ENCODE measurements around the gene WDR86.

The WDR86 gene

DNA sequence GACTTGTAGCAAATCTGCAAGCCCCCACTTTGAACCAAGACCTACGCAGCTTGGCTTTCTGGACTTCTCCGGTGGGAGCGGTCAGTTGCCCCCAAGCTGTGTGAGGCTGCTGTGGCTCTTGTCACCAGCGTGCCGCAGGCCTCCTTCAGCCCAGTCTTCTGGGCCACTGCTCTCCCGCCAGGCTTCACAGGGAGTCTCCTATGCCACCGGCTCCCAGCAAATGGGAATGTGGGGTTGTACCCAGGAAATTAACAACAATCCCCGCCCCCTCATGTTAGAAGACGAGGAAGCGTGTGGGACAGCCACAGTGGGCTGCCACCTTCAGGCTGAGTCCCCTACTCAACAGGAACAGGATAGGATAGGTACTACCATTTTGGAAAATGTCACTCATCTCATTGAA is 4.2 kb downstream of the WDR86 start:
- no peak for DNase-seq

DNA sequence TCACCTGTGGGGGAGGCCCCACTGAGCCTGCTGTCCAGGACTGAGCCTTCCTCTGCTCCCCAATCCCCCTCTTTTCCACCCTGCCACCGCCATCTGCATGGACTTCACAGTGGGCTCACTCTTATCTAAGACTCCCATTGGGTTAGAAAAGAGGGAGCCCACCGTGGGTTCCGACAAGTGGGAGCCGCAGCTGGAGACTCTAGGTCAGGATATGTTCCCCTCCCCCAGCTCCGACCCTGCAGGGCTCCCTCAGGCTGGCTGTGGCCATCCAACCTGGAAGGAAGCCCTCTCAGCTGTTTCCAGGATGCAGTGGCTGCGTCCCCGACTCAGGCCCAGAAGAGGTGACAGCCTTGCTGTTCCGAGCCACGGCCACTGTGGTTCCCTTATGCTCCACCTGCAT is 4.8 kb downstream of the WDR86 start:
- DNase-seq: no peak

DNA sequence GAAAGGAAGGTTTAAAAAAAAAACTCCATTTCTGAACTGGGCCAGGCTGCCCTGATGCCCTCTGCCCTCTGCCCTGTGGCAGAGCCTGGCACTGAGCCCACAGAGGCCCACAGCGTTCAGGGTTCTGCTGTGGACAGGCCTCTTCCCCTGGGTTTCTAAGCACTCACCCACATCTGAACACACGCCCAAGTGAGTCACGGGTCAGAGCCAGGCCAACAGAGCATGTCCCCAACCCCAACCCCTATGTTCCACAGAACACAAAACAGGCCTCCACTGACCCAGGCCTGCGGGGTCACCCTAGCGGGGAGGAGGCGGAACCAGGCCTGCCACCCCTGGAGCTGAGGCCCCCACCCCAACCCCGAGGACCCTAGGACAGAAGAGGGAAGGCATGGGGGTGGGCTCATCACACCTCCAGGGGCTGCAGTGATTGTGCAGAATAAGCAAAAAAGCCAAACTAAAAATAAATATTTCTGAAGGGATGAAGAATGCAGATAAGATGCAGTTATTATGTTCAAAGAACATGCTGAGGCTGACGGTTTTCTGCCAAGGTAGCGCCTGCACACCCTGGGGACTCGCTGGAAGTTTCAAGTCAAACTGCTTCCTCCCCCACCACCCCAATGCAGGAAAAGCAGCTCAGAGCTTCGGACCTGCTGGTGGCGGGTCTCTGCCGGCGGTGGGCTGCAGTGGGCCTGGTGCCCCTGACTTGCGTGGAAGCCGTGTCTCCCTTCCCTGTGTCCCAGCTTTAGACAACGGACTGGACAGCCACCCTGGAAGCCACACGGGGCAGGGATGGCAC is 5.4 kb downstream of the WDR86 start:
- DNase-seq: no peak

DNA sequence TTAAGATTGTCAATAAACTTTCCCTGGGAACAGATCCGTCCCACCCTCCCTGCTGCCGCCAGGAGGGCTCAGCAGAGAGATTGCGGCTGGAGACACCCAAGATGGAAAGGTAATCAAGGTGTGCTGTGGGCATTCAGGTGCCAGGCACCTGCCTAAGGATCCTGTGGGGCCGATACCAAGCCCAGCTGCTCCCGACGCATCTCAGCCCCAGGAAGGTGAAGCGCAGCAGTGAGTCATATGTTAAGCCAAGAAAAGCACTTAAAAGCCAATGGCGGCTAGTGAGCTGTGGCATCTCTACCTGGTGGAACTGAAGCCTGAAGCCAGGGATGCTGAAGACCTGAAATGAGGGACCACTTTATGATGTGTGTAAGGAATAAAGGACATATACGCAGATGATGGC is 6.1 kb downstream of the WDR86 start:
- DNase-seq: no peak

DNA sequence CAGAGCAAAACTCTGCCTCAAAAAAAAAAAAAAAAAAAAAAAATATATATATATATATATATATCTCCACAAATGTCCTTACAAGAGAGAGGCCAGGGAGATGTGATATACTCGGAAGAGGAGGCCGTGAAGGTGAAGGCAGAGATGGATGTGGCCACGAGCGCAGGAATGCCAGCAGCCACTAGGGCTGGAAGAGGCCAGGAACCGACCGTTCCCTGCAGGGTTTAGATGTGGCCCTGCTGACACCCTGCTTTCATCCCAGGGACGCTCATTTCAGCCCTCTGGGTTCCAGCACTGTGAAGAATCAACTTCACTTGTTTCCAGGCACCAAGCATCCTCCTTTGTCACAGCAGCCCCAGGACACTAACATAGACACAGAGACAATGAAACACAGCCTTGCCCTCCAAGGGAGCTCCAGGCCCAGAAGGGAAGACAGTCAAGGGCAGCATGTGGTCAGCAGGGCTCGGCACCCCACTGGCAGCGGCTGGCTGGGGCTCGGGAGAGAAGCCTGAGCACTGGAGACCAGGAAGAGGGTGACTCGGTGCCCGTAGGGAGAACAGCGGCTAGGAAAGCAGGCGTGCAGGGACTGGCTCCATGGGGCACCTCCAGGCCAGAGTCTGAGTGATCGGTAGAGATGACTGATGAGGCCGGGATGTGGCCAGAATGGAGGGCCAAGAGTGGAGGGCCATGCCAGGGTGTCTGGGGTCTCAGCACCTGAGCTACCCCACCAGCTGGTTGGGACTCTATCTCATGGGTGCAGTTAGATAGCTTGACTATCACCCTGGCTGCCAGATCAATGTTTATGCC is 7.6 kb downstream of the WDR86 start:
- no peak for DNase-seq

DNA sequence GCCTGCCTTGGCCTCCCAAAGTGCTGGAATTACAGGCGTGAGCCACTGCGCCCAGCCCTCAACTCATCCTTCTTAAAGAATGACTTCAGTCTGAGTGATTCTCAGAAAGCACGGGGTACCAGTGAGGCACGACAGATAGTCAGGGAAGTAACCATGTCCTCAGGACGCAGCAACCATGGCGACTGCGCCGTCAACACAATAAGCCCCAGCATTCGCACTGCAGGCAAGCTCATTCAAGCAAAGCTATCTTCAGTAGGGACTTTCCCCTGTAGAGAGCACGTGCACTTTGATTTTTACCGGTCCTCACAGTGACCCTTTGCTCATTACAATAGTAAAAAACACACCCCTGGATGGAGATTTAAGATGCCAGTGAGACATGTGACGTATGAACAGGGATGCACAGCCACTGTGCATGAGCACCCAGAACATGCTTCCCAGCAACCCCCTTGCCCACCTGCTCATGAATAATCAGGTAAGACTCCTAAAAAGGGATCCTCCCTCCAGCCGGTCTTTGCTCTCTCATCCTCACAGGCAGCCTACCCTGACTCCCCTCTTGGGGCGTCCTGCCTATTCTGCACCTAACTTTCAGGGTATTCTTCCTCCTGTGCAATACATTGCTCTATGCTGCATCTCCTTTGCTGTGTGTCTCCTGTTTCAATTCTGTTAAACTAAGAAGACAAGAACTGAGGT is 9.1 kb downstream of the WDR86 start:
- DNase-seq: no peak

DNA sequence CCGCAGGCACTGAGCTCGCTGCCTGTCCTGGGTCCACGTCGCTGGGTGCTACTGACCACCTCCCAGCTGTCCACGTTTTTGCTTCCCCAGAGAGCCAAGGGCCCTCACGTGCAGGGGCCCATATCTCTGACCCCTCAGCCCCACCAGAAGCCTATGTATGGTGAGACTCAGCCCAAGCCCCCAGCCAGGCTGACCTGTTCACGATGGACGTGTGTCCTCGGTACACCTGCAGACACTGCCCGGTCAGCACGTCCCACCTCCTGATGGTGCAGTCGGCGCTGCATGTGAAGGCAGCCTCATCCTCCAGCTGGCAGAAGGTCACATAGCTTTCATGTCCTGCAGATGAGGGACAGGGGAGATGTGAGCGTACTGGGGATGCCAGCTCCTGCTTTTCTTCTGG is 9.9 kb downstream of the WDR86 start:
- DNase-seq: no peak

DNA sequence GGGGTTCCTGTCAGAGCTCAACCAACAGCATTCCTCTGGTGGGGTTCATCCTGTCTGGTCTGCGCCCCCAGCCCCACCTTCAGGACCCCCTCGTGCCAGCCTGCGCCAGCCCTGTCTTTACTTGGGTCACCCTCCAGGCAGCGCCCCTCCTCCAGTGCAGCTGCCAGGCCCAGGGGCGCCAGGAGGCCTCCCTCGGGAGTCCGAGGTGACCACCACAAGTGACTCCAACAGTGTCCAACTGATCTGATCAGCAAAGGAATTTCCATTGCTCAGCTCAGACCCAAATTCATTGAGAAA is 10.6 kb downstream of the WDR86 start:
- no peak for DNase-seq

DNA sequence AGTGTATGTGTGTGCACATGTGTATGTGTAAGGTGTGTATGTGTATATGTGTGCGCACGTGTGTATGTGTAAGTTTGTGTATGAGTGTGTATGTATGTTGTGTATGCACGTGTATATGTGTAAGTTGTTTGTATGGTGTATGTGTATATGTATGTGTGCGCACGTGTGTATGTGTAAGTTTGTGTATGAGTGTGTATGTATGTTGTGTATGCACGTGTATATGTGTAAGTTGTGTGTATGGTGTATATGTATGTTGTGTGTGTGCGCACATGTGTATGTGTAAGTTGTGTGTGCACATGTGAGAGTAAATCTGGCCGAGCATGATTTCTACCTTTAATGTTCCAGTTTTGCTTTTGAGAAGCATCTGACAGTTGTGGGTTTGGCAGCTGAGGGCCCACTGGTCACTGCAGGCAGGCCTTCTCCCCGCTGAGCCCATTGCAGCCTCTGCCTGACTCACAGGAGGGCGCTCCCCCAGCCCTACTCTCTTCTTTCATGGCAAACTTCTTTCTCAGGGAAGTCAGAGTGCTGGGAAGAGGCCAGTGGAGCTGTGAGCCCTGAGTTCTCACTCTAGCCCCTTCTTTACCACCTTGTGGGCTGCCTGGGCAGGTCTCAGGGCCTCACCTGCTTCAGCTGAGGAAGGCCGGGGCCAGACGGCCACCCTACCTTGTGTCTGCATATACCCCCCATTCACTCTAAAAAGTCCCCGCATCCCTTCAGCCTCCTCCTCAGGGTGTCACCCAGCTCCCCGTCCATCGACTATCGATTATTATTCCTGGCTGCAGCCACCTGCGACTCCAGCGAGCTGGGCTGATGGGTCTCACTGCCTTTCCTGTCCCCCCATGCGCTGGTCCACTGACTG is 11.2 kb downstream of the WDR86 start:
- peak; percentile 23 for DNase-seq

DNA sequence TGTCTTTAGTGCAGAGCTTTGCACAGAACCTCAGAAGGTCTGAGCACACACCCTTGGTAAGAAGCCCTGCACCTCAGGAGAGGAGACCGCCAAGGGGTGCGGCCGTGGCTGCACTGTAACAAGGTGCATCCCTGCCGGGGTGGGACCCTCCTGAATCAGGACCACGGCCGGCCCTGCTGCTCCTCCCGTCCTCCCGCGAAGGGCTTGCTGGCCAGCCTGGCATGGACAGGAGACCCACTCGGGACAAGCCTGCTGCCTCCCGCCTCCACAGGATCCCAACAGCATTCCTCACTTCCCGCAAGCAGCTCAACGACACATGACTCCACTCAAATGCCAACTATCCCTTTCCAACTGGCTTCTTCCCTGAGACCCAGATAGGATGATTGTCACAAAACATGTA is 12.8 kb downstream of the WDR86 start:
- no peak for DNase-seq

DNA sequence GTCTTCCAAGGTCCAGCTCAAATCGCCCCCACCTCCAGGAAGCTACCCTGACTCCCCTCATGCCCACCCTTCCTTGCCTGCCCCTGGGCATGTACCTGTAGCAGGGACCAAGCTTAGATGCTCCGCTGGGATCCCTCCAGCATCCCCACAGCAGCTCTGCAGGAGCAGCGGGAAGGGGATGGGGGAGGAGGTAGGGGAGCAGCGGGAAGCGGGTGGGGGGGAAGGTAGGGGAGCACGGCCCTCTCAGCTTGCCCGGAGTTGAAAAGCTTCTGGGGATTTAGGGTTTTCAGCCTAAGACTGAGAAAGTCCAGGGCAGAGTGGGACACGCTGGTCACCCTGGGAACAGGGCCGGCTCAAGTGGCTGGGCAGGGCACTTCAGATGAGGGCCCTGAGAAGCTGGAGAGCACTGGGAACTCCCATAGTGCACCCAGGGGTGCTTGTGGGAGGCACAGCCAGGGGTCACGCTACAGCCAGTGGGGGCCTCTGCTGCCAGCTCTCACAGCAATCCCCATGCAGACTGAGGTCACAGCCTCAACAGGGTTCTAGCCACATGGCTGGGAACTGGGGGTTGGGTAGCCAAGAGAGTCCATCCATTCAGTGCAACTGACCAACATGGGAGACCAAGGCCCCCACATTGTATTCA is 13.4 kb downstream of the WDR86 start:
- no peak for DNase-seq

DNA sequence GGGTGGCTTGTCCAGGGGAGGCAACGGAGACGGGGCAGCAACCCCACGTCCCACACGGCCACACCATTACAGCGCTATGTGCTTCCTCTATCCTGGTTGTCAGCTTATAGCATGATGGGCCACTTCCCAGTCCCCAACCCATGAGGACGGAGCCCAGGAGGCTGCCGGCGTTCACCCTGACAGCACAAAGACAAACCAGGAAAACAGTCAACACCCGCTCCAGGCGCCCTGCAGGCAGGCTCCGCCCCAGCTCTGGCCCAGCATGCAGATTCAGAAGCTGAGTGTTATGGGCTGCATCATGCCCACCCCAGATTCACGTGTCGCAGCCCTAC is 14.8 kb downstream of the WDR86 start:
- no peak for DNase-seq

DNA sequence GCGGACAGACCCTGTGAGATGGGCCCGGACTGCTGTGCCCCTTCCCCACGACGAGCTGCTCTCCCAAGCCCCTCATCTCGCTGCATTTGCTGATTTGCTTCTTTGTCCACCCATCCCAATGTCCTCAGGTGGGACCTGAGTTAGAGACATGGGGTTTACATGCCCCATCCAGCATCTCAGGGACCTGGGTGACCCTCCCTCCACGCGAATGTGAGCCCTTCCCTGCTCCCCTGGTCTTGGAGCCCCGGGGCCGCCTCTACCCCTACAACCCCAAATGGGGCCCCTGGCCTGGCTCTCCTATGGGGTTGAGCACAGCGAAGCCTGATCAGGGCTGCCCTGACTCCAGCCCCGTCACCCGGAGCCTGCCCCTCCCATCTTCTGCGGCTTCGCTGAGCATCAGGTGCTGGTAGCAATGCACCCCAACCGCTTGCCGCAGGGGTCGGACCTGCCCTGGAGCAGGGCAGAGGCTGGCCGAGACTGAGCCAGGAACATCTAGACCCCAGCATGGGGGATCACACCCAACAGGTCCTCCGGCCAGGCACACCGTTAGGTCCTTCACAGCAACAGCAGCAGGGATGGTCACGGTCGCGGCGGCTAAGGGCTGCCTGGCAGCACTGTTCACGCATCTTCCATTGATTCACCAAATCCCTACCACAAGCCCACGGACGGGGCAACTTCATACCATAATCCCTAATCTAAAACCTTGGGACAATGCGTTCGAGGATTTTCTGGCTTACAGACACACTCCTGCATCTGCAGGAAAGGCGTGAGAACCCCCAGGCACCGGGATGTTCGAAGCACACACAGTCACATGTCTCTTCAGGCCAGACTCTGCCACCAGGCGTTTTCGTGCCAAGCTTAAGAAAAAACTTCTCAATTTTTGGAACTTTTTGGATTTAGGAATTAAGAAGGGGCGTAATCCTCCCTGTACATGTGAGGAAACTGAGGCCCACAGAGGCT is 15.5 kb downstream of the WDR86 start:
- no peak for DNase-seq

DNA sequence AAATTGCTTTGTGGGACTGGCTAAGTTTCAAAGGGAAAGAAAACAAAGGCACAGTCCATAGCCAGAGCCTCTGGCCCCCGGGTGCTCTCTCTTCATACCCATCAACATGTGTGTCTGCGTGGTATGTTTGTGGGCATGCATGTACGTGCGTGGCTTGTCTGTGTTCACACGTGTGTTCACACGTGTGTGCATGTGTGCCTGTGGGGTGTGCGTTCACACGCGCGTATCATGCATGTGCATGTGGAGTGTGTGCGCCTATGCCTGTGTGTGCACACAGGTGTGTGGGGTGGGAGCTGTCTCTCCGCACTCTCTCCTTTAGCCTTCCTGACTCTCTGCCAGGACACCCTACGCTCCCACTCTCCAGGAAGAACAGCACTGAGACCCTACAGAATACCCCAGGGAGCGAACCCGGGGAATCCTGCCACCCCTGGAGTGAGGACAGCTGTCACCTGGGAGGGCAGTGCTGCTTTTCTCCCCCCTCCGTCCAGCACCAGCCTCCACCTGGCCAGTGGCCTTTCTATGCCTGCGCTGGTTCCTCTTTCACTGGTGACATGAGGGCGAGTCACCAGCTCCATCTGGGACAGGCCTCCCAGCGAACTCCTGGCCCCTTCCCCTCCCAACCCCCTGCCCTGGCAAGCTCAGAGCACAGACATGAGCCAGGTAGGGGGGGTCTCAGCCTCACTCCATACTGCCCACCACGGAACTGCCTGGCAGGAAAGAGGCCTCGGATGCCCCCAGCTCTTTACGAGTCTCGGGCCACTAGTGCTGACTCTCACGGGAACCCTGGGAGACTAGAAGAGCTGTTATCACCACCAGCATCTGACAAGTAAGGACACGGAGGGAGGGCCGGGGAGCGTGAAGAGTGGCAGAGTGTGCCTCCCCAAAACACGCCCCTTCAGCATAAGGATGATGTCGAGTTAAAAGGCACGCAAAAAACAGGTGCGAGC is 16.5 kb downstream of the WDR86 start:
- DNase-seq: no peak

DNA sequence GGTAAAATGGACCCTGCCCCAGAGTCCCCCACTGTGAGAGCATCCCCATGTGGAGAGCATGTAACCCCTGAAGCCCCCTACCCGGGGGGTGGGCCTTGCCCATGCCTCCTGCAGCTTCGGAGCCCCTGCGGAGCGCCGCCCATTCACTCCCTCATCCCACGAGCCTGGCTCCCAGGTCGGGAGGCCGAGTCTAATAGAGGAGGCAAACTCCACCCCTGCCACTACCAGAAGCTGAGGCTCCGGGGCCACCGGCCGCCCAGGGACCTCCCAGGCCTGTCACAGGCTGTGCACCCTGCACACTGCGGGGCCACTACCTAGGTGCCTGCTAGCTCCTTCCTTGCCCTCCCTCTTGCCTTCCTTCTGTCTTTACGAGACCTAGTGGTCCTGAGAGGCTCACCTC is 17.4 kb downstream of the WDR86 start:
- no peak for DNase-seq

DNA sequence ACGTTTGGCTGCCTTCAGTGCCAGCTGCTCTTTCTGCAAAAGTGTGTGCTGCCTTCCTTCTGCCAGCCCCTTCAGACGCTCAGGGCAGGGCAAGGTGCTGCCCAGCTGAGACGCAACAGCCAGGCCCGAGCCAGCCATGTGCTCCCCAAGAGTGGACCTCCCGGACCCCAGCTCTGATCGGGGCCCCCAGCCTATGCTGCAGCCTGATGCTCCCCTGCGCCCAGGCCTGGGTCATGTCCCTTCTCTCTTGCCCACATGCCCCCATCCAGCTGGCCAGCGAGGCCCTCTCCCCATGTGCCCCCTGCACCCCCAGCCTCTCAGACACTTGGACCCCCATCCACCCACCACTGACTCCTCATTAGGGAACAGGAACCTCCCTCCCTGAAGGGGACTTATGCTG is 17.8 kb downstream of the WDR86 start:
- DNase-seq: no peak

DNA sequence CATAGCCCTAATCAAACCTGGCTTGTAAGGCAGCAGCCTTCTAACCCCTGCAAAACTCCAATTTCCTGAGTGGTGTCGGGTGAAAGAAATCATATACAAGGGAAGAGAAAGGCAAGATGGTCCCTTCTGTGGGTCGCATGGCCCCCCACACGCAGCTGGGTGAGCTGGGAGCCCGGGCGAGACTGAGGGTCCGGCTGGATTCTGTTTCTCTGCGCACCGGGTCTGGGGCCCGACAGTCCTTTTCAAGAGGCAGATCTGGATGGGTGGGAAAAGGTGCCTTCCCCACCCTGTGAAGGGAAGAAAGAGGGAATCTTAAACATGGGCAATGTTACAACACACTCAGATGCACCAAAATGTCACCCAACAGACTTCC is 18.5 kb downstream of the WDR86 start:
- no peak for DNase-seq

DNA sequence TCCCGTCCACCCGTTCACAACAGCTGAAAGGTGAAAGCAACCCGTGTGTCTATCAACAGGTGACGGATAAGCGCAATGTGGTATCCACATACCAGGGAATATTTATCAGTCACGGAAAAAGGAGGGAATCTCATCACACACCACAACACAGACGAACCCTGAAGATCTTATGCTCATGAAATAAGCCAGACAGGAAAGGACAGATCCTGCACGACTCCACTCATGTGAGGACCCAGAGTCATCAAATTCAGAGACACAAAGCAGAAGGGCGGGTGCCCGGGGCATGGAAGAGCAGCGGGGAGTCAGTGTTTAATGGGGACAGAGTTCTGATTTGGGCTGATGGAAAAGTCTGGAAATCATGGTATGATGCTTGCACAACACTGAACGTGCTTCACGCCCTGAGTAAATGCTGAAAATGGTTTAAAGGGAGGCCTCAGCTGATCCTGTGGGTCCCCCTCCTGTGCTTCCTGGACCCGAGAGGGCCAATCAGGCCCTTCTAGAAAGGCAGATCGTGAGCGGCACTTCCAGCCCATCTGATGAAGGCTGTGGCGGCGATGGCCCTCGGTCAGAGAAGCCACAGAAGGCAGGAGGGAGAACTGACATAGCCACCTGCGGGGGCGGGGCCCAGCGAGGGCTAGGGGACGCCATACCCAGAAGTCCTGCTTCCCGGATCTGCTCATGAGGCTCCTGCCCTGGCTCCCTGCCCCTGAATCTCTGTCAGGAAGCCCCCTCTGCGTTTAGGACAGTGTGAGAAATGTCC is 19.1 kb downstream of the WDR86 start:
- DNase-seq: no peak

DNA sequence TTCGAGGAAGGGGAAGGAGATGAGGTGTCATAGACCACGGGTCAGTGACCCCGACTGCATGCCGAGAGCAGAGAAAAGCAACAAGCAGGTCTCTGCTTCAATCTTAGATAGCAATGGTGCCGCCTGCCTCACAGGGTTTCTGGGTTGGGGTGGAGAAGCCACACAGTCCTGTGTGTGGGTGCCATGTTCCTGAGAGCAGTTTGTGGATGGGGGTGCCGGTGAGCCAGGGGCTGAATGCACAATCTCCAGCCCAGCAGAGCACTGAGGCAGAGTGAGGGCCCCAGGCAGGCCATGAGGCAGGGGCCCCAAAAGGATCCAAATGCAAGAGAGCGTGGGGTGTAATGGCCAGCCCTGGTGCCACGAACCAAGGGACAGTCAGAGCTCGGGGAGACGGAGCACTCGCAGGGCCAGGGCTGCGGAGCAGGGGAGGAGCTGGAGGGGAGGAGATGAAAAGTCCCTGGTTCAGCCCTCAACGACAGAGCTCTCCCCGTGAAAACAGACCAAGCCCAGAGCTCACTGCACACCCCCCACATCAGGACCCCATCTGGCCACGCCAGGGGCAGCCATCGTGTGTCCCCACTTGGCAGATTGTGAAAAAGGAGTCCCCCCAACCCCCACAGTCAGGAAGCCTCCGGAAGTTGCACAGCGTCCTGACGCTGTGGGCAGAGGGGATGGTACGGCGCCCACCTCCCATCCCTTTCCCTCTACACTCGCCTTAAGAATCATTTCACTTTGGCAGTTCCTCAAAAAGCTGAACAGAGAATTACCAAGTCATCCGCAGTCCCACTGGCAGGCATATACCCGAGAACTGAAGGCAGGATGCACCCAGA is 19.9 kb downstream of the WDR86 start:
- no peak for DNase-seq
